GM04503 (cell line): ENCODE measurements around the gene HSBP1L1.

Experiments
- DNase-seq: peaks from one replicate; pipeline ENCODE4 v3.0.0-alpha.2; 2012; ENCODE audit warnings: low read depth

Gene HSBP1L1

DNA sequence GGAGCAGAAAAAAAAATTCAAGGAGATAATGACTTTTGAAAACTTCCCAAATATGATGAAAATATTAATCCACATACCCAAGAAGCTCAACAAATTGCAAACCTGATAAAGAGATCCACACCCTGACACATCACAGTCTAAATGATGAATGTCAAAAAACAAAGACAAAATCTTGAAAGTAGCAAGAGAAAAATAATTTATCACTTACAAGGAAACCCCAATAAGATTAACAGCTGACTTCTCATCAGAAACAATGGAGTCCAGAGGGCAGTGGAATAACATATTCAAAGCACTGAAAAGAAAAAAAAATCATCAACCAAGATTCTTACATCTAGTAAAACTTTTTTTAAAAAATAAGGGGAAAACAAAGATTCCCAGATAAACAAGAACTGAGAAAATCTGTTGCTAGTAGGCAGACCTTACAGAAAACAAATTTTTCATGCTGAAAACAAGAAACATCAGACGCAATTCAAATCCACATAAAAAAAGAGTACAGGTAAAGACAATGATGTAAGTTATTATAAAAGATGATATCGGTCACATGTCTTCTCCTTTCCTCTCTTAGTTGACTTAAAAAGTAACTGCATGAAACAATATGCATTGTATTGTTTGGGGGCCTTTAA lies 34.3 kb upstream of the HSBP1L1 start:
- DNase-seq = no peak

DNA sequence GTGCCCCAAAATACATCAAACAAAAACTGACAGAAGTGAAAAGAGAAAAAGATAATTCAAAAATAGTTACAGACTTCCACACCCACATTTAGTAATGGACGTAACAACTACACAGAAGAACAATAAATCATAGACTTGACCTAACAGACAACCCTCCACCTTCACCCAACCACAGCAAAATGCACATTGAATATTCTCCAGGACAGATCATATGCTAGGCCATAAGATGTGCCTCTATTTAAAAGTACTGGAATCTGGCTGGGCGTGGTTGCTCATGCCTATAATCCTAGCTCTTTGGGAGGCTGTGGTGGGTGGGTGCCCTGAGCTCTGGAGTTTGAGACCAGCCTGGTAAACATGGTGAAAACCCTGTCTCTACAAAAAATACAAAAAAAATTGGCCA lies 33.0 kb upstream of the HSBP1L1 start:
- no peak for DNase-seq

GRCh38 chr18:79932907-79933306 lies 31.5 kb upstream of the HSBP1L1 start:
- no peak for DNase-seq

- DNase-seq = peak; percentile 39
These were observed 30.7 kb upstream of the HSBP1L1 start for GRCh38 chr18:79933765-79934164.

DNA sequence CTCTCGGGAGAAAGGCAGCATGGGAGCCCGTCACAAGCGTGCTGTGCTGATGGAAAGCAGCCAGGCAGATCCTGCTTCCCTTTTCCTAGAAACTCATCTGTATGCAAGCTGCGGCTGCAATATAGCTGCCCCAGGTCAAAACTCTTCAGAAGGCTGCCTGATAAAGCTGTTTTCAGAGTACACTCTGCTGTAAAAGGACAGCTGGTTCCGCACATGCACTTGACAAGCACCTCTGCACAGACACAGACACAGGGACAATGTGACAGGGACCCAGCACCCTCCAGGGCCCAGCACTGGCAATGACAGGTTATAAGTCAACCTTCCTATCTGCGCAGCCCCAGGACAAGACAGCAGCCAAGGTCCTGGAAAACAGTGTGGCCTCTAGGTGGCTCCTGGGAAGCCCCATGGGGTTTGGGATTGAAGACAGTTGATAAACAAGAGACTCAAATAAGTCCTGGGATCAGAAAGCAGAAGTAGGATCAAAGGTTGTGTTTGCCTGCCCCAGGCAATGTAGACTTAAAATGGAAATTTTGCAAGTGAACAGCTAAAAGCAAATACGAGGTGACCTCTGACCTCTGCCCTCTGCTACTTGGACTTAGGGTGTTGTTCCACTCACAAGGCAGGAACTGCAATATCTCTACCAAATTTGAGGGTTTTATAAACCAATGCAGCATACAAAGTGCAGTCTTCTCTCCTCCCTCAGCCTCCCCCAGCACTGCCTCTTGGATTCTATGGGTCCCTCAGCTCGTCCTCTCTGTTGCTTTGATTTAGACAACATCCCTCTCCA lies 29.9 kb upstream of the HSBP1L1 start:
- no peak for DNase-seq

GRCh38 chr18:79935098-79935480 lies 29.4 kb upstream of the HSBP1L1 start:
- DNase-seq = no peak

DNA sequence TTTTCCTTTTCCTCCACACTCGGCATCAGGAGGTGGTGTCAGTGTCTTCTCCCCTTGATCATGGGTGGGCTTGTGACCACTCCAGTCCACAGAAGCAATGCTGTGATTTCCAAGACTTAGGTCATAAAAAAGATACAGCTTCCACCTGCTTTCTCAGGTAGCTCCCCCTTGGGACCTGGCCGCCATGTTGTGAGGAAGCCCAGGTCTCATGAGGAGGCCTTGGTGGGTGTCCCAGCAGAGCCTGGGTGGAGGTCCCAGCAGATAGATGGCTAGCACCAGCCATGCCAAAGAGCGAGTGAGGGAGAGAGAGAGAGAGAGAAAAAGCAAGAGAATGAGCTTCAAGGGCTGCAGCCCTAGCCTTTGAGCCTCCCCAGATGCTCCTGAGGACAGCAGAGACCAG lies 28.9 kb upstream of the HSBP1L1 start:
- DNase-seq = no peak

GRCh38 chr18:79935925-79936324 lies 28.5 kb upstream of the HSBP1L1 start:
- no peak for DNase-seq

GRCh38 chr18:79936641-79937040 lies 27.8 kb upstream of the HSBP1L1 start:
- no peak for DNase-seq

DNA sequence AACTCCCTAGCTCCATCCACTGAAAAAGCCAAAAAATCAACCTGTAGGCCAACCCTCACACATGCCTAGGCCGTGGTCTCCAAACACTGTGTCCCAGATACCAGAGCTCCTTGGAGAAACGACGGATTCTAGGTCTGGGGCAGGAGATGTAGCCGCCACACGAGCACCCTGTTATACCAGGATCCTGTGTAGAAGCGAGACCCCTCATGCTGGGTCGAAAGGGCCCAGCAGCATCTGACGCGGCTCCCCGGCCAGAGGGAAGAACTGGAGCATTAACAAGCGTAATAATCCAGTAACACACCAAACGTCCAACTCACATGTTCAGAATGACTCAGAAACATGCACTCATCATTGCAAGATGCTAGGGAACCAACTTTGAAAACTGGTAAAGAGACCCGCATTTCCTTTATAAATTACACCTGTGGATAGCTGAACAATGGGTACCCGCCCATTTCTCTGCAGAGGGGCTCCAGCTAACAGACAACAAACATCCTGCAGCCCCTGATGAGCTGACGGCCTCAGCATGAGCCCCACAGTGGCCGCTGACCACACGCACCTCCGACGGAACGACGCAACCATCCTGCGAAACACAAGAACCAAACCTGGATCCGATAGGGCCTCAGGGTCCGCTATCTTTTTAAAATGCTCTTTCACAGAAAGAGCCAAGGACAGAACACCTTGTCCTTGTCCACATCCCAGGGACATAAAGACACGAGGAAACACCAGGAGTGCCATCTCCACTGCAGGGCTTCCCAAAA lies 27.2 kb upstream of the HSBP1L1 start:
- no peak for DNase-seq

DNA sequence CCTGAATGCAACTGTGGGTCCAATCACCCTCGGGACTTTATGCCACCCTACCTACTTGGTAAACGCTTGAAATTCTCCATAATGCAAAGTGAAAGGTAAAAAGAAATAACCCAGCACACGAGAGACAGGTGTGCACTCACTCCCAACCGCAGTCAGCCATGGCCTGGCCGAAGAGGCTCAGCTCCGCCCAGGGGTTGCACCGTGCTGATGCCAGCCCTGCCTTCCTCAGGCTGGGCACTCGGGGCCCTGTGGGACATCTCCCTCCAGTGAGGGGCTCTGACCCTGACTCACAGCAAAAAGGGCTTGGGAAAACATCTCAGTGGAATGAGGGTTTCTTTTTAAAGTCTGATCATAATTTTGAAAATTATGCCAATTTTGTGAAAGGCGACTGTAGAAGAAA lies 26.2 kb upstream of the HSBP1L1 start:
- no peak for DNase-seq

GRCh38 chr18:79939096-79939495 lies 25.3 kb upstream of the HSBP1L1 start:
- DNase-seq = no peak

DNA sequence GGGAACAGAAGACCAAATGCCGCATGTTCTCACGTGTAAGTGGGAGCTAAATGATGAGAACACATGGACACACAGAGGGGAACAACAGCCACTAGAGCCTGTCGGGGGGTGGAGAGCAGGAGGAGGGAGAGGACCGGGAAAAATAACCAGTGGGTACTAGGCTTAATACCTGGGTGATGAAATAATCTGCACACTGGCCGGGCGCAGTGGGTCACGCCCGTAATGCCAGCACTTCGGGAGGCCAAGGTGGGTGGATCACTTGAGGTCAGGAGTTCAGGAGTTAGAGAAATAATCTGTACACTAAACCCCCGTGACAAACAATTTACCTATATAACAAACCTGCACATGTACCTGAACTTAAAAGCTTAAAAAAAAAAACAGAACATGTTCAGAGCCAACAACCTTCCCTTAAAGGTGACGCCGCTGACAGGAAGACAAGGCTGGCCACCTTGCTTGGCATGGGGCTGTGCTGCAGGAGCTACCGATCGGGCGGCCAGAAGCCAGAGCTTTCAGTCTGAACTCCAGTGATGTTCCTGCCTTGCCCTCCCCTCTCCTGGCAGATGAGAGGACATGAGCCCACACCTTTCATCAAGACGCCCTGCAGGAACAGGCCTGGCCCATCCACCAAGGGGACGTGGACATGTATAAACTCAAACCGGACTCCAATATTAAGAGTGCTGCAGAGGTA lies 24.2 kb upstream of the HSBP1L1 start:
- DNase-seq = no peak

- no peak for DNase-seq
These were observed 23.5 kb upstream of the HSBP1L1 start for GRCh38 chr18:79940814-79941472.

- no peak for DNase-seq
These were observed 22.8 kb upstream of the HSBP1L1 start for GRCh38 chr18:79941473-79942119.

GRCh38 chr18:79942211-79942610 lies 22.2 kb upstream of the HSBP1L1 start:
- DNase-seq = no peak

DNA sequence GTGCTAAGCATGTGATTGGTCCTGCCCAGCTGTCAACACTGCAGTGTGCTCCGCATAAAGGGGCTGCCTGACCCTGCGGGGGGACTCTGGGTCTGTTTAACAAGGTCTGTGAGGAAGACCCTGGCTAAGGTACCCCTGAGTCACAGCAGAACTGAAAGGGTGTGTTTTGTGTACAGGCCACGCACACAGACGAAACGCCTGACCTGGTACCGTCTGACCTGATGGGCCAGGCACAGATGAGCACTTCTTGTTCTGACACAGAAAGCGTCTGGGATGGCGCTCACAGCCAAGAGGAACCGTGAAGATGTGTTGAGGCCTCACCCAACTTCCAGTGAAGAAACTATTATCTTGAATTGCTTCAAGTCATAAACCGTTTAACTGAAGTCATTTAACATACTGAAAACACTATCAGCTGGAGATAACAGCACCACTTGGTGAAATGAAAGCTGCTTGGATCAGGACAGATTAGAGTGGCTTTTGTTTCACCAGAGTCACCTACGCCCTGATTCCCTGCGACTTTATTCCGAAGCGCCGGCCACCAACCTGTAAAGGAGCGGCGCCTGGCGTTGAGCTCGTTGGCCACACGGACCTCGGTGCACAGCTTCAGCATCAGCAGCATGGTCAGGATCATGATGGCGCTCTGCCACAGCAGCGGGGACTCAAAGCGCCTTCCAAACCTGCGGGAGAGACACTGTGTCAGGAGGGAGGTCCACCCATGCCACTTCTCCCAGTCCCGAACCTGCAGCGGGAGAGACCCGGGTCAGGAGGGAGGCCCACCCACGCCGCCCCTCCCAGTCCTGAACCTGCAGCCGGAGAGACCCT lies 21.4 kb upstream of the HSBP1L1 start:
- DNase-seq = no peak

DNA sequence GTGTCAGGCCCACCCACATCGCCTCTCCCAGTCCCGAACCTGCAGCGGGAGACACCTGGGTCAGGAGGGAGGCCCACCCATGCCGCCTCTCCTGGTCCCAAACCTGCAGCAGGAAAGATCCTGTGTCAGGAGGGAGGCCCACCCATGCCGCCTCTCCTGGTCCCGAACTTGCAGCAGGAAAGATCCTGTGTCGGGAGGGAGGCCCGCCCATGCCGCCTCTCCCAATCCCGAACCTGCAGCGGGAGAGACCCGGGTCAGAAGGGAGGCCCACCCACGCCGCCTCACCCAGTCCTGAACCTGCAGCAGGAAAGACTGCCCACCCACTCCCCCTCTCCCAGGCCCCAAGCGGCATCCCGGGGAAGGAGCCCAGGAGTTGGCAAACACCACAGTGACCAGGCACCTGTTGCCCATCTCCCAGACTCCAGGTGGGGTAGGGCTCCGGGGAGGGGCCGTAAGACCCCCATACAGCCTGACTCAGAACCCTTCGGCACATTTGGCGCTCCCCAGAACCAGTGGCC lies 20.8 kb upstream of the HSBP1L1 start:
- no peak for DNase-seq

GRCh38 chr18:79944126-79944731 lies 20.2 kb upstream of the HSBP1L1 start:
- DNase-seq = no peak

DNA sequence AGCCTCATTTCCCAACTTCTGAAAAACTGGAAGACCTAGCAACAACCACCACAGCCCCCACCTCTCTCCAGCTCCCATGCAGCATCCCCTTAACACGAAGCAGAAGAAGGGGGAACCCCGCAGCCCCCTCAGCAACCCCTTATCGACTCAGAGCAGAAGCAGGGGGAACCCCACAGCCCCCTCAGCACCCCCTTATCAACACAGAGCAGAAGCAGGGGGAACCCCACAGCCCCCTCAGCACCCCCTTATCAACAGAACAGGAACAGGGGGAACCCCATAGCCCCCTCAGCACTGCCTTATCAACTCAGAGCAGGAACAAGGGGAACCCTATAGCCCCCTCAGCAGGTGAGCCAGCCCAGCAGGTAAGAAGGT lies 19.7 kb upstream of the HSBP1L1 start:
- no peak for DNase-seq
